ENCODE data around the gene OR5D13.

Gene OR5D13, protein sequence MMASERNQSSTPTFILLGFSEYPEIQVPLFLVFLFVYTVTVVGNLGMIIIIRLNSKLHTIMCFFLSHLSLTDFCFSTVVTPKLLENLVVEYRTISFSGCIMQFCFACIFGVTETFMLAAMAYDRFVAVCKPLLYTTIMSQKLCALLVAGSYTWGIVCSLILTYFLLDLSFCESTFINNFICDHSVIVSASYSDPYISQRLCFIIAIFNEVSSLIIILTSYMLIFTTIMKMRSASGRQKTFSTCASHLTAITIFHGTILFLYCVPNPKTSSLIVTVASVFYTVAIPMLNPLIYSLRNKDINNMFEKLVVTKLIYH

GRCh38 chr11:55773138-55773537, at the start of gene OR5D13:
Gene OR5D13 (plus strand): TSS chr11:55773438. CDS start chr11:55773438, 0 bp downstream.
- H3K4me3 ChIP-seq (ENCODE audit: low read depth, low read length) = no peak within 1 kb of the TSS

DNA sequence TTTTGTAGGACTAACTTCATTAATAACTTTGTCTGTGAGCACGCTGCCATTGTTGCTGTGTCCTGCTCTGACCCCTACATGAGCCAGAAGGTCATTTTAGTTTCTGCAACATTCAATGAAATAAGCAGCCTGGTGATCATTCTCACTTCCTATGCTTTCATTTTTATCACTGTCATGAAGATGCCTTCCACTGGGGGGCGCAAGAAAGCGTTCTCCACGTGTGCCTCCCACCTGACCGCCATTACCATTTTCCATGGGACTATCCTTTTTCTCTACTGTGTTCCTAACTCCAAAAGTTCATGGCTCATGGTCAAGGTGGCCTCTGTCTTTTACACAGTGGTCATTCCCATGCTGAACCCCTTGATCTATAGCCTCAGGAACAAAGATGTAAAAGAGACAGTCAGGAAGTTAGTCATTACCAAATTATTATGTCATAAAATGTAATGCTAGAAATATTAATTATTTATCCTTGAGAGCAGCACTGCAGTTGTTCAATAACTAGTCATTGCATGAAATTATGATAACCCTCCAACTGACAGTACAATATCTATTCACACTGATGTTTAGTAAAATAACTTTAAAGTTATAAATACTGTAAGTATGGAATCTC, 46.4 kb upstream of the OR5D13 start:
- H3K4me3 ChIP-seq (ENCODE audit: low read depth, low read length) = no peak overlapping the region
- no peak for TF ChIP-seq CTCF (IDR thresholded peaks at IDR 0.05; ENCODE audit: low read depth, low read length)

More at GRCh38 chr11:55773138-55773537, at the start of gene OR5D13:
- TF ChIP-seq CTCF (IDR thresholded peaks at IDR 0.05; ENCODE audit: low read depth, low read length) = no peak

GRCh38 chr11:55732936-55733335, 40.3 kb upstream of the OR5D13 start:
- H3K4me3 ChIP-seq (ENCODE audit: low read depth, low read length) = no peak overlapping the region
- TF ChIP-seq CTCF (IDR thresholded peaks at IDR 0.05; ENCODE audit: low read depth, low read length) = no peak

DNA sequence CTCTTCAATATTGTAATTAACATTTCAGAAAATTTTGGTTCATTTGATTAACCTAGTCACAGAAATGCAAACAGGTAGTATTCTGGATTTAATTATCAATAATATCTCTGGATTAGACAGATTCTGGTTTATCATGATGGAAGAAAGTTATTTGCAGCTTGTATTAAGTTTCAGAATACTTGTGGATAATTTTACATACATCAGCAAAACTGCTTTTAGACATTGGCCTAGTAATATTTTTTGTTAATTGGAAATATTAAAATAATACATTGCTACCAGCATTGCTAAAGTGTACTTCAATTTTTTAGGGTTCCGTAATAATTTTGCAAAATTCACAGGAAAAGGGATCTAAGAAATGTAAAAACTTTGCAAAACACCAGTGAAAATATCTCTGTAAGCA, 18.4 kb downstream of the OR5D13 start:
- TF ChIP-seq CTCF (IDR thresholded peaks at IDR 0.05; ENCODE audit: low read depth, low read length) = no peak
- H3K4me3 ChIP-seq (ENCODE audit: low read depth, low read length) = no peak overlapping the region

DNA sequence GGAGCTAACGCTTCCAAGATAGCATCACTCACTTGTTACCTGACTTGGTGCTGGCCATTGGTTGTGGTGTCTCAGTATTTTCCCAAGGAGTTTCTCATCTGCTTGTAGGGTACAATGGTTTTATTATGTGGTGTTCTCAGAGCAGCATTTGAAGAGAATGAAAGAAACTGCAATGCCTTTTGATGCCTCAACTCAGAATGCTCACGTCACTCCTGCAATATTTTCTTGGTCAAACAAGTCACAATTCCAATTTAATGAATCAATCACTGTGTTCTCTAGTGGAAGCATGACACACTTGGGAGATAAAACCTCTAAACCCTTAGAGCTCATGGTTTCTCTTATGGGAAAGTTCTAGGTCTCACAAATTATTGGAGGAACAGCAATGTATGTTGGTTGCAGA, 20.1 kb downstream of the OR5D13 start:
- H3K4me3 ChIP-seq (ENCODE audit: low read depth, low read length) = no peak overlapping the region
- TF ChIP-seq CTCF (IDR thresholded peaks at IDR 0.05; ENCODE audit: low read depth, low read length) = no peak

DNA sequence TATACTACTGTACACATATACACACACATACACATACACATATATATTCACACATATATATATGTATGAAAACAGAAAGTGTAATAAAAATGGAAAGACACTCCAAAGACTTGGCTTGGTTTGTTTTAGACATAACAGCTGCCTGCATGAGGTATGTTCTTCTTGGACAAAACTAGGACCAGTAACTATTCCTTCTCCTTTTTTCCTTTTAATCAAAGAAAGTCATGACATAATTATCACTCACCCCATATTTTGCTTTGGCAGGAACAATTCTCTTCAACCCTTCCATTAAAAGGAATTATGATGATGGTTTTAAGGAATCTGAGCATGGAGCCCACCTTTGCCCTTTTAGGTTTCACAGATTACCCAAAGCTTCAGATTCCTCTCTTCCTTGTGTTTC, 22.0 kb downstream of the OR5D13 start, which contains the start of gene OR5D14:
TSS of gene OR5D14 (plus strand) at position 301 of the 400 bp plus-strand sequence. CDS start at position 301, 0 bp downstream.
- no peak for TF ChIP-seq CTCF (IDR thresholded peaks at IDR 0.05; ENCODE audit: low read depth, low read length)
- H3K4me3 ChIP-seq (ENCODE audit: low read depth, low read length) = no peak within 1 kb of the TSS

- H3K4me3 ChIP-seq (ENCODE audit: low read depth, low read length) = no peak overlapping the region
- TF ChIP-seq CTCF (IDR thresholded peaks at IDR 0.05; ENCODE audit: low read depth, low read length) = no peak
Measured at GRCh38 chr11:55806248-55806647, 33.0 kb downstream of the OR5D13 start.
